PC-3 (cell line): ENCODE results near the gene EFNB1. TPM values are rescaled to one million over a fixed set of nuclear protein-coding genes. Genes with fewer than 3 reads are reported as not detected.

ENCODE experiments used
- ATAC-seq: fragments of 200-7000 bp; cut with Tn5 transposase; 2 replicates; pipeline ENCODE4 v1.9.1; 2020; ENCODE audit warnings: mild to moderate bottlenecking, moderate library complexity
- BruUV-seq: library from RNA; stranded (reverse); fragments of 400-500 nt; replicated peaks from 2 replicates; lab custom pipeline; 2021; lab: Mats Ljungman, UMichigan
- CTCF ChIA-PET: fragments of 300-600 bp; sonication (Branson Sonifier 250); formaldehyde crosslinking; loops from one replicate; lab custom pipeline; 2022; ENCODE audit warnings: antibody characterized with exemption; lab: Charles Lee
- POLR2A ChIA-PET: fragments of 300-600 bp; sonication (Branson Sonifier 250); formaldehyde crosslinking; loops from one replicate; lab custom pipeline; 2022; ENCODE audit warnings: antibody characterized with exemption; ENCODE audit not compliant: unreplicated experiment; lab: Charles Lee
- DNase-seq: peaks from one replicate; pipeline ENCODE4 v3.0.0-alpha.2; 2015
- H2AFZ ChIP-seq: fragments of 300-600 bp; sonication (generic); 2 replicates; pipeline ENCODE4 v1.6.0; 2016; ENCODE audit warnings: antibody characterized with exemption, low read length
- H3F3A ChIP-seq: fragments of 300-600 bp; sonication (generic); one replicate; pipeline ENCODE4 v1.6.0; 2017; ENCODE audit warnings: antibody characterized with exemption, low read length, control low read depth, mild to moderate bottlenecking; ENCODE audit not compliant: unreplicated experiment
- H3K27ac ChIP-seq: fragments of 300-600 bp; sonication (generic); 2 replicates; pipeline ENCODE4 v1.5.1; 2016; ENCODE audit warnings: mild to moderate bottlenecking, low read length
- H3K27me3 ChIP-seq: fragments of 300-600 bp; sonication (generic); 2 replicates; pipeline ENCODE4 v1.6.1; 2016; ENCODE audit warnings: low read length, mixed read lengths
- H3K36me3 ChIP-seq: fragments of 300-600 bp; sonication (generic); 2 replicates; pipeline ENCODE4 v1.6.1; 2016; ENCODE audit warnings: low read depth, mixed run types, low read length, mixed read lengths
- H3K4me1 ChIP-seq: fragments of 300-600 bp; sonication (generic); 2 replicates; pipeline ENCODE4 v1.5.1; 2016; ENCODE audit warnings: low read length; ENCODE audit not compliant: insufficient read depth
- H3K4me2 ChIP-seq: fragments of 300-600 bp; sonication (generic); 2 replicates; pipeline ENCODE4 v1.6.0; 2016; ENCODE audit warnings: low read length
- H3K4me3 ChIP-seq: fragments of 300-600 bp; sonication (generic); 2 replicates; pipeline ENCODE4 v1.5.1; 2016; ENCODE audit warnings: mild to moderate bottlenecking, low read length, mixed read lengths
- H3K79me2 ChIP-seq: fragments of 300-600 bp; sonication (generic); 2 replicates; pipeline ENCODE4 v1.6.1; 2017; ENCODE audit warnings: low read length, mixed read lengths
- H3K9ac ChIP-seq: fragments of 300-600 bp; sonication (generic); 2 replicates; pipeline ENCODE4 v1.6.0; 2016; ENCODE audit warnings: mild to moderate bottlenecking, low read length
- H3K9me2 ChIP-seq: fragments of 300-600 bp; sonication (generic); replicated peaks from 2 replicates; pipeline ENCODE4 v1.6.1; 2016; ENCODE audit warnings: mixed run types, low read length, mixed read lengths
- H3K9me3 ChIP-seq: fragments of 300-600 bp; sonication (generic); 2 replicates; pipeline ENCODE4 v1.6.1; 2016; ENCODE audit warnings: low read length, mixed read lengths
- H4K20me1 ChIP-seq: fragments of 300-600 bp; sonication (generic); 2 replicates; pipeline ENCODE4 v1.6.1; 2016; ENCODE audit warnings: low read length, mixed read lengths
- EZH2 ChIP-seq: fragments of 300-600 bp; sonication (generic); IDR thresholded peaks from one replicate; pipeline ENCODE4 v1.6.1; 2017; ENCODE audit warnings: antibody characterized with exemption, mild to moderate bottlenecking, low read length; ENCODE audit not compliant: unreplicated experiment
- EZH2phosphoT487 ChIP-seq: fragments of 300-600 bp; sonication (generic); IDR thresholded peaks from 2 replicates; pipeline ENCODE4 v1.6.1; 2018; ENCODE audit warnings: mild to moderate bottlenecking, antibody characterized with exemption, low read length, borderline replicate concordance
- intact Hi-C: fragments of 100-400 bp; cut with micrococcal nuclease; formaldehyde crosslinking; loops from 2 replicates; pipeline ENCODE4 v1.9.0; 2023
- total RNA-seq: library from RNA; depleted of rRNA; stranded (reverse); fragments of >200 nt; gene quantifications from 2 replicates; pipeline ENCODE4 v1.2.3, GENCODE V29; 2014
- TF ChIP-seq, protein P1 (sequence below): fragments of 300-600 bp; sonication (generic); conservative IDR thresholded peaks from 2 replicates; pipeline ENCODE4 v1.5.1; 2017; ENCODE audit warnings: antibody characterized with exemption, low read depth, mild to moderate bottlenecking, low read length

Gene EFNB1
- total RNA-seq, 1 experiment from 2014 or later, result 102 TPM

DNA sequence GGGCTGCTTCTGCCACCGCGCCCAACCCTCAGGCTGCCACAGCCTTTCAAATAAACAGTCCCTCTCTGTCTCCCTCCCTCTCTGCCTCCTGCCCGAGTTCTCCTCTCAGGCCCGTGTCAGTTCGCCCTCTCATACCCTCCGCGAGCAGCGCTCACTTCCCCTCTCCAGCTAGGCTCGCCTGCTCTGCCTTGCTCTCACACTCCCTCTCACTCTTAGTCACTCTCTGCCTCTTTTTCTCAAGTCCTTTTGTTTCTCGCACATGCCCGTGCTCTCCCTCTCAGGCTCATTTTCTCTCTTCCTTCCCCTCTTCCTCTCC lies 3.2 kb downstream of the EFNB1 start:
- Histone ChIP-seq H3F3A (no peaks in the 10 kb centered on the region), H3K4me2 (peak overlapping the region; percentile 97), H3K9ac (peak overlapping the region; percentile 88), H3K36me3 (peaks cover 9% of the 10 kb centered on the region; the same call in 1 of the 2 replicates), H3K4me1 (peaks cover 29% of the 10 kb centered on the region), H3K27me3 (no peaks in the 10 kb centered on the region), H3K27ac (peak overlapping the region; percentile 45; the same call in 1 of the 2 replicates), H2AFZ (no peak overlapping the region), H3K79me2 (peaks cover 83% of the 10 kb centered on the region), H3K4me3 (peak overlapping the region; percentile 93), H3K9me2 (no peaks in the 10 kb centered on the region), H3K9me3 (no peaks in the 10 kb centered on the region), H4K20me1 (peaks cover 70% of the 10 kb centered on the region)
- CTCF ChIA-PET, result no interaction called here
- intact Hi-C loops, result no loop called here
- BruUV-seq, result no TSS peak
- POLR2A ChIA-PET, result no interaction called here
- peak; percentile 70 for DNase-seq
- ATAC-seq, result peak; percentile 31
- TF ChIP-seq, protein P1, sequence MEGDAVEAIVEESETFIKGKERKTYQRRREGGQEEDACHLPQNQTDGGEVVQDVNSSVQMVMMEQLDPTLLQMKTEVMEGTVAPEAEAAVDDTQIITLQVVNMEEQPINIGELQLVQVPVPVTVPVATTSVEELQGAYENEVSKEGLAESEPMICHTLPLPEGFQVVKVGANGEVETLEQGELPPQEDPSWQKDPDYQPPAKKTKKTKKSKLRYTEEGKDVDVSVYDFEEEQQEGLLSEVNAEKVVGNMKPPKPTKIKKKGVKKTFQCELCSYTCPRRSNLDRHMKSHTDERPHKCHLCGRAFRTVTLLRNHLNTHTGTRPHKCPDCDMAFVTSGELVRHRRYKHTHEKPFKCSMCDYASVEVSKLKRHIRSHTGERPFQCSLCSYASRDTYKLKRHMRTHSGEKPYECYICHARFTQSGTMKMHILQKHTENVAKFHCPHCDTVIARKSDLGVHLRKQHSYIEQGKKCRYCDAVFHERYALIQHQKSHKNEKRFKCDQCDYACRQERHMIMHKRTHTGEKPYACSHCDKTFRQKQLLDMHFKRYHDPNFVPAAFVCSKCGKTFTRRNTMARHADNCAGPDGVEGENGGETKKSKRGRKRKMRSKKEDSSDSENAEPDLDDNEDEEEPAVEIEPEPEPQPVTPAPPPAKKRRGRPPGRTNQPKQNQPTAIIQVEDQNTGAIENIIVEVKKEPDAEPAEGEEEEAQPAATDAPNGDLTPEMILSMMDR, result no peak
- TF ChIP-seq EZH2phosphoT487 (no peak), EZH2 (no peak)

DNA sequence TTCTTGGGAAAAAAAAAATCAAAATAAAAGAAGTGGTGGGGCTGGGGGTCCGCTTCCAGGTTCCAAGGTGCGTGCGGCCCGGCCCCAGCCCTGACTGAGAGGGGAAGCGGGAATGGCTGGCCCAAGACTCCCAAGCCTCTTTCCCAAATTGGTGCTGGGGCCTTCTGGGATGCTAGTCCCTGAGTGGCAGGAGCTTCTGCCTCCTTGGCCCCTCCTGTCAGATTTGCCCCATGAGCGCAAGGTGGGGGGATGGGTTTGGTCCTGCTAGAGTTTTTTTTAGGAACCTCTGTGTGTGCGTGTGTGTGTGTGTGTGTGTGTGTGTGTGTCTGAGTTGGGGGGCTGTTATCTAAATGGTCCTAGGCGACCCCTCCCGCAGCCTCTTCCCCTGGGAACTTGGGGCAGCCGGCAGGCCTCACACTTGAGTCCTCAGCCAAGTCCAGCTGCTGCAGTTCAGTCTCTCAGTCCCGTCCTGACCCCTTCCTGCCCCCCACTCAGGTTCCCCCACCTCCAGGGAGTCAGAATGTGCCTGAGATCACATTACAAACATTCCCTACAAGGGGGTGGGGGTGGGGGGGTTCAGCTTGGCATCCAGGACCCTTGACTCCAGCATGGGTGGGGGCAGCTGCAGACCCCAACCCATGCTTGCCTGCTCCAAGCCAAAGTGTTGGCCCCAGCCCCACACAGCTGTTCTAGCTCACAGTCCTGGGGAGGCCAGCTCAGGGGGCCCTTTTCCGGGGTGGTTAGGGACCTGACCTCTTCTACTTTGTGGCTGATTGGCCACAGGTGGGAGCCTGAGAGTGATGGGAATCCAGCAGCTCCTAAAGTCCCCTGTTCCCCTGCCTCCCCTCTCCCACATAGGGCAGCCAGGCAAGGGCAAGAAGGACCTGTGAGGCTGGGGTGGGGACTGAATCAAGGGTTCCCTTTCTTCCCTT lies 4.0 kb downstream of the EFNB1 start:
- CTCF ChIA-PET, result no interaction called here
- Histone ChIP-seq H3K36me3 (peaks cover 11% of the 10 kb centered on the region; the same call in 1 of the 2 replicates), H3F3A (no peaks in the 10 kb centered on the region), H3K9me2 (no peaks in the 10 kb centered on the region), H4K20me1 (peaks cover 76% of the 10 kb centered on the region), H3K27ac (peak overlapping the region; percentile 45; the same call in 1 of the 2 replicates), H3K4me3 (peak overlapping the region; percentile 93), H3K9ac (peak overlapping the region; percentile 88), H3K27me3 (no peaks in the 10 kb centered on the region), H3K4me2 (peak overlapping the region; percentile 97), H3K79me2 (peaks cover 90% of the 10 kb centered on the region), H3K9me3 (no peaks in the 10 kb centered on the region), H3K4me1 (peaks cover 29% of the 10 kb centered on the region), H2AFZ (no peak overlapping the region)
- intact Hi-C loops, result no loop called here
- ATAC-seq, result no peak
- POLR2A ChIA-PET, result no interaction called here
- BruUV-seq, result no TSS peak
- TF ChIP-seq EZH2, result no peak
- TF ChIP-seq, protein P1, result no peak
- TF ChIP-seq EZH2phosphoT487, result no peak
- DNase-seq, result no peak

DNA sequence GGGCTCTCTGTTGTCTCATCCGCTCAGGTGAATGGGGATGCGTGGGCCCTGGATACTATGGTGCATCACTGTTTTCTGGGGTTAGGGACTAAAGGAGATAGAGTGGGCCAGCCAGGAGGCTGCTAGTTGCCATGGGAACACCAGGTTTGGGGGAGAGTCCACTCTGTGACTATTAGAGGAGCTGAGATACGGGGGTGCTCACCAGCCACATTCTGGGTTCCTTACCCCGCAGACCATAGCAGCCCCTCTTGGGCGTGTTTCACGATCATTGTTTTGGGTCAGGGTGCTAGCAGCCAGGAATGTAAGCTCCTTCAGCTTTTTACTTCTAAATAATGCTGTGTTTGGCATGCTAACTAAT lies 4.6 kb downstream of the EFNB1 start:
- DNase-seq, result no peak
- no peaks in the 10 kb centered on the region for H3K27me3 ChIP-seq
- peaks cover 24% of the 10 kb centered on the region for H3K4me1 ChIP-seq
- ChIA-PET CTCF (no interaction called here), POLR2A (no interaction called here)
- no peak overlapping the region for H2AFZ ChIP-seq
- peaks cover 76% of the 10 kb centered on the region for H4K20me1 ChIP-seq
- H3K4me3 ChIP-seq, result peak overlapping the region; percentile 93
- H3K9me3 ChIP-seq, result no peaks in the 10 kb centered on the region
- no peaks in the 10 kb centered on the region for H3F3A ChIP-seq
- H3K79me2 ChIP-seq, result peaks cover 96% of the 10 kb centered on the region
- ATAC-seq, result no peak
- peaks cover 11% of the 10 kb centered on the region; the same call in 1 of the 2 replicates for H3K36me3 ChIP-seq
- TF ChIP-seq, protein P1, result no peak
- TF ChIP-seq EZH2, result no peak
- no peak for TF ChIP-seq EZH2phosphoT487
- intact Hi-C loops, result no loop called here
- H3K9ac ChIP-seq, result no peak overlapping the region
- H3K9me2 ChIP-seq, result no peaks in the 10 kb centered on the region
- no TSS peak for BruUV-seq
- H3K27ac ChIP-seq, result no peak overlapping the region
- peak overlapping the region; percentile 97 for H3K4me2 ChIP-seq
